ENCODE data around the gene RECK. TPM values are rescaled to one million over a fixed set of nuclear protein-coding genes. Genes with fewer than 3 reads are reported as not detected.
"Not testable (repeated sequence)": the region's sequence is repeated elsewhere in the genome, so short reads cannot be mapped to it uniquely, and the experiment has no call there.

Gene RECK
- total and polyA plus RNA-seq, 4 donors, result 6.0 to 34.1 (median 24.4) TPM

GRCh38 chr9:36121971-36122370, 85.3 kb downstream of the RECK start:
- no peak for DNase-seq
- no peaks in the 10 kb centered on the region for H3K4me1 ChIP-seq (ENCODE audit: control insufficient read depth in 1 of 2, insufficient read depth in 2 of 2, low read length in 2 of 2)
- H3K27me3 ChIP-seq (ENCODE audit: control insufficient read depth in 1 of 2, insufficient read depth in 2 of 2, low read length in 1 of 2), result no peaks in the 10 kb centered on the region
- no peaks in the 10 kb centered on the region for H3K9me3 ChIP-seq (ENCODE audit: control insufficient read depth, low read length)
- WGBS, 2 donors, result 86 to 91% methylated on average over 7 of the region's 7 CpGs
- H3K4me3 ChIP-seq (ENCODE audit: low read length in 2 of 2), result no peak overlapping the region
- H3K36me3 ChIP-seq (ENCODE audit: control insufficient read depth in 1 of 2, insufficient read depth in 2 of 2, low read length in 1 of 2), result peaks cover 0 to 6% of the 10 kb centered on the region in 2 donors
- no peak overlapping the region for H3K27ac ChIP-seq (ENCODE audit: low read depth in 1 of 2, low read length in 2 of 2)
- no peak for ATAC-seq (ENCODE audit: low FRiP score)
- intact Hi-C loops (cut with DNase I), result no loop called here

GRCh38 chr9:36123515-36123914, 86.8 kb downstream of the RECK start:
- DNase-seq (no peak), ATAC-seq (ENCODE audit: low FRiP score) (no peak)
- Histone ChIP-seq H3K27ac (ENCODE audit: low read depth in 1 of 2, low read length in 2 of 2) (no peak overlapping the region), H3K36me3 (ENCODE audit: control insufficient read depth in 1 of 2, insufficient read depth in 2 of 2, low read length in 1 of 2) (peaks cover 0 to 4% of the 10 kb centered on the region in 2 donors), H3K9me3 (ENCODE audit: control insufficient read depth, low read length) (no peaks in the 10 kb centered on the region), H3K4me3 (ENCODE audit: low read length in 2 of 2) (no peak overlapping the region), H3K4me1 (ENCODE audit: control insufficient read depth in 1 of 2, insufficient read depth in 2 of 2, low read length in 2 of 2) (no peaks in the 10 kb centered on the region), H3K27me3 (ENCODE audit: control insufficient read depth in 1 of 2, insufficient read depth in 2 of 2, low read length in 1 of 2) (no peaks in the 10 kb centered on the region)
- intact Hi-C loops (cut with DNase I), result no loop called here
- 91 to 92% methylated on average over 2 of the region's 2 CpGs for WGBS, 2 donors

- H3K27me3 ChIP-seq (ENCODE audit: control insufficient read depth in 1 of 2, insufficient read depth in 2 of 2, low read length in 1 of 2), result no peaks in the 10 kb centered on the region
- intact Hi-C loops (cut with DNase I), result no loop called here
- H3K4me1 ChIP-seq (ENCODE audit: control insufficient read depth in 1 of 2, insufficient read depth in 2 of 2, low read length in 2 of 2), result no peaks in the 10 kb centered on the region
- no peak overlapping the region for H3K4me3 ChIP-seq (ENCODE audit: low read length in 2 of 2)
- H3K27ac ChIP-seq (ENCODE audit: low read depth in 1 of 2, low read length in 2 of 2), result no peak overlapping the region
- no peaks in the 10 kb centered on the region for H3K9me3 ChIP-seq (ENCODE audit: control insufficient read depth, low read length)
- DNase-seq (no peak), ATAC-seq (ENCODE audit: low FRiP score) (no peak)
- peaks cover 0 to 4% of the 10 kb centered on the region in 2 donors for H3K36me3 ChIP-seq (ENCODE audit: control insufficient read depth in 1 of 2, insufficient read depth in 2 of 2, low read length in 1 of 2)
- WGBS, 2 donors, result 79 to 83% methylated on average over 10 of the region's 10 CpGs
Measured at GRCh38 chr9:36125062-36125855, 88.5 kb downstream of the RECK start.

- intact Hi-C loops (cut with DNase I), result no loop called here
- H3K36me3 ChIP-seq (ENCODE audit: control insufficient read depth in 1 of 2, insufficient read depth in 2 of 2, low read length in 1 of 2), result peaks cover 0 to 4% of the 10 kb centered on the region in 2 donors
- no peak for ATAC-seq (ENCODE audit: low FRiP score)
- no peaks in the 10 kb centered on the region for H3K4me1 ChIP-seq (ENCODE audit: control insufficient read depth in 1 of 2, insufficient read depth in 2 of 2, low read length in 2 of 2)
- H3K27me3 ChIP-seq (ENCODE audit: control insufficient read depth in 1 of 2, insufficient read depth in 2 of 2, low read length in 1 of 2), result no peaks in the 10 kb centered on the region
- no peak overlapping the region for H3K27ac ChIP-seq (ENCODE audit: low read depth in 1 of 2, low read length in 2 of 2)
- DNase-seq, result no peak
- no peaks in the 10 kb centered on the region for H3K9me3 ChIP-seq (ENCODE audit: control insufficient read depth, low read length)
- 73 to 74% methylated on average over 7 of the region's 7 CpGs for WGBS, 2 donors
- no peak overlapping the region for H3K4me3 ChIP-seq (ENCODE audit: low read length in 2 of 2)
Measured at GRCh38 chr9:36126016-36126730, 89.5 kb downstream of the RECK start.

- DNase-seq (no peak), ATAC-seq (ENCODE audit: low FRiP score) (peak; percentile 54)
- H3K4me3 ChIP-seq (ENCODE audit: low read length in 2 of 2), result no peak overlapping the region
- WGBS, 2 donors, result 84 to 90% methylated on average over 5 of the region's 5 CpGs
- no peaks in the 10 kb centered on the region for H3K9me3 ChIP-seq (ENCODE audit: control insufficient read depth, low read length)
- no peaks in the 10 kb centered on the region for H3K27me3 ChIP-seq (ENCODE audit: control insufficient read depth in 1 of 2, insufficient read depth in 2 of 2, low read length in 1 of 2)
- intact Hi-C loops (cut with DNase I), result no loop called here
- H3K36me3 ChIP-seq (ENCODE audit: control insufficient read depth in 1 of 2, insufficient read depth in 2 of 2, low read length in 1 of 2), result peaks cover 0 to 2% of the 10 kb centered on the region in 2 donors
- H3K4me1 ChIP-seq (ENCODE audit: control insufficient read depth in 1 of 2, insufficient read depth in 2 of 2, low read length in 2 of 2), result no peaks in the 10 kb centered on the region
- no peak overlapping the region for H3K27ac ChIP-seq (ENCODE audit: low read depth in 1 of 2, low read length in 2 of 2)
Measured at GRCh38 chr9:36127652-36128244, 91.0 kb downstream of the RECK start.

GRCh38 chr9:36128349-36128748, 91.6 kb downstream of the RECK start:
- H3K9me3 ChIP-seq (ENCODE audit: control insufficient read depth, low read length), result no peaks in the 10 kb centered on the region
- no peak for DNase-seq
- H3K4me3 ChIP-seq (ENCODE audit: low read length in 2 of 2), result no peak overlapping the region
- intact Hi-C loops (cut with DNase I), result no loop called here
- 67 to 72% methylated on average over 8 of the region's 8 CpGs for WGBS, 2 donors
- peak; percentile 52 for ATAC-seq (ENCODE audit: low FRiP score)
- no peaks in the 10 kb centered on the region for H3K4me1 ChIP-seq (ENCODE audit: control insufficient read depth in 1 of 2, insufficient read depth in 2 of 2, low read length in 2 of 2)
- H3K36me3 ChIP-seq (ENCODE audit: control insufficient read depth in 1 of 2, insufficient read depth in 2 of 2, low read length in 1 of 2), result no peaks in the 10 kb centered on the region
- H3K27ac ChIP-seq (ENCODE audit: low read depth in 1 of 2, low read length in 2 of 2), result no peak overlapping the region
- H3K27me3 ChIP-seq (ENCODE audit: control insufficient read depth in 1 of 2, insufficient read depth in 2 of 2, low read length in 1 of 2), result no peaks in the 10 kb centered on the region

- WGBS, 2 donors, result 92% methylated on average over 12 of the region's 12 CpGs
- ATAC-seq (ENCODE audit: low FRiP score) (no peak), DNase-seq (no peak)
- no peak overlapping the region for H3K27ac ChIP-seq (ENCODE audit: low read depth in 1 of 2, low read length in 2 of 2)
- no peaks in the 10 kb centered on the region for H3K9me3 ChIP-seq (ENCODE audit: control insufficient read depth, low read length)
- H3K27me3 ChIP-seq (ENCODE audit: control insufficient read depth in 1 of 2, insufficient read depth in 2 of 2, low read length in 1 of 2), result no peaks in the 10 kb centered on the region
- no peak overlapping the region for H3K4me3 ChIP-seq (ENCODE audit: low read length in 2 of 2)
- intact Hi-C loops (cut with DNase I), result no loop called here
- H3K36me3 ChIP-seq (ENCODE audit: control insufficient read depth in 1 of 2, insufficient read depth in 2 of 2, low read length in 1 of 2), result no peaks in the 10 kb centered on the region
- H3K4me1 ChIP-seq (ENCODE audit: control insufficient read depth in 1 of 2, insufficient read depth in 2 of 2, low read length in 2 of 2), result no peaks in the 10 kb centered on the region
Measured at GRCh38 chr9:36129139-36129538, 92.4 kb downstream of the RECK start.

- DNase-seq; H3K4me1 ChIP-seq (ENCODE audit: control insufficient read depth in 1 of 2, insufficient read depth in 2 of 2, low read length in 2 of 2); H3K36me3 ChIP-seq (ENCODE audit: control insufficient read depth in 1 of 2, insufficient read depth in 2 of 2, low read length in 1 of 2); H3K27ac ChIP-seq (ENCODE audit: low read depth in 1 of 2, low read length in 2 of 2); intact Hi-C loops (cut with DNase I); ATAC-seq (ENCODE audit: low FRiP score); H3K9me3 ChIP-seq (ENCODE audit: control insufficient read depth, low read length); H3K27me3 ChIP-seq (ENCODE audit: control insufficient read depth in 1 of 2, insufficient read depth in 2 of 2, low read length in 1 of 2); H3K4me3 ChIP-seq (ENCODE audit: low read length in 2 of 2): not testable (repeated sequence)
- 91 to 93% methylated on average over 7 of the region's 7 CpGs for WGBS, 2 donors
Measured at GRCh38 chr9:36131666-36132065, 95.0 kb downstream of the RECK start.

Measured in aorta (tissue), 5 donors.